Osteocyte (in vitro differentiated cells): ENCODE data around the gene PLK2. TPM values are rescaled to one million over a fixed set of nuclear protein-coding genes. Genes with fewer than 3 reads are reported as not detected.

Experiments
- DNase-seq: peaks from one replicate; pipeline ENCODE4 v3.0.0; 2021; ENCODE audit warnings: mixed read lengths; ENCODE audit not compliant: unreplicated experiment; ENCODE audit errors: extremely low spot score
- H3K27ac Mint-ChIP-seq: one replicate; pipeline ENCODE4 v1.8.0; 2021; ENCODE audit warnings: mild to moderate bottlenecking, mixed read lengths; ENCODE audit not compliant: unreplicated experiment
- H3K27me3 Mint-ChIP-seq: one replicate; pipeline ENCODE4 v1.8.0; 2021; ENCODE audit warnings: mixed read lengths; ENCODE audit not compliant: unreplicated experiment
- H3K36me3 Mint-ChIP-seq: one replicate; pipeline ENCODE4 v1.8.0; 2021; ENCODE audit warnings: mixed read lengths; ENCODE audit not compliant: unreplicated experiment
- H3K4me1 Mint-ChIP-seq: one replicate; pipeline ENCODE4 v1.8.0; 2021; ENCODE audit warnings: mixed read lengths; ENCODE audit not compliant: unreplicated experiment
- H3K4me3 Mint-ChIP-seq: one replicate; pipeline ENCODE4 v1.8.0; 2021; ENCODE audit warnings: mild to moderate bottlenecking, moderate library complexity, mixed read lengths; ENCODE audit not compliant: unreplicated experiment
- H3K9me3 Mint-ChIP-seq: one replicate; pipeline ENCODE4 v1.8.0; 2021; ENCODE audit warnings: mixed read lengths; ENCODE audit not compliant: unreplicated experiment
- CTCF ChIP-seq: fragments of 200-600 bp; sonication (generic); IDR thresholded peaks from 2 replicates; pipeline ENCODE4 v1.5.0; 2021; ENCODE audit warnings: antibody characterized with exemption, mild to moderate bottlenecking, moderate library complexity
- total RNA-seq: library from RNA; stranded (reverse); gene quantifications from 2 replicates; pipeline ENCODE4 v1.2.1, GENCODE V29; 2021

PLK2 gene
- total RNA-seq, 1 donor from 2014 or later, result 73.3 TPM

GRCh38 chr5:58457050-58457449 is 2.8 kb downstream of the PLK2 start:
- H3K9me3 Mint-ChIP-seq, result no peaks in the 10 kb centered on the region
- H3K36me3 Mint-ChIP-seq, result peaks cover 60% of the 10 kb centered on the region
- peaks cover 64% of the 10 kb centered on the region for H3K4me1 Mint-ChIP-seq
- DNase-seq, result no peak
- no peak overlapping the region for H3K27ac Mint-ChIP-seq
- H3K27me3 Mint-ChIP-seq, result no peaks in the 10 kb centered on the region
- TF ChIP-seq CTCF, result no peak
- H3K4me3 Mint-ChIP-seq, result peak overlapping the region; percentile 88

GRCh38 chr5:58456486-58456885 is 3.4 kb downstream of the PLK2 start:
- no peak overlapping the region for H3K4me3 Mint-ChIP-seq
- peaks cover 64% of the 10 kb centered on the region for H3K36me3 Mint-ChIP-seq
- H3K9me3 Mint-ChIP-seq, result no peaks in the 10 kb centered on the region
- no peaks in the 10 kb centered on the region for H3K27me3 Mint-ChIP-seq
- no peak for TF ChIP-seq CTCF
- no peak for DNase-seq
- H3K27ac Mint-ChIP-seq, result no peak overlapping the region
- peaks cover 64% of the 10 kb centered on the region for H3K4me1 Mint-ChIP-seq

- peaks cover 64% of the 10 kb centered on the region for H3K36me3 Mint-ChIP-seq
- H3K4me1 Mint-ChIP-seq, result peaks cover 66% of the 10 kb centered on the region
- H3K9me3 Mint-ChIP-seq, result no peaks in the 10 kb centered on the region
- DNase-seq, result no peak
- H3K4me3 Mint-ChIP-seq, result no peak overlapping the region
- no peak overlapping the region for H3K27ac Mint-ChIP-seq
- H3K27me3 Mint-ChIP-seq, result no peaks in the 10 kb centered on the region
- TF ChIP-seq CTCF, result no peak
These were observed 3.9 kb downstream of the PLK2 start for GRCh38 chr5:58456026-58456425.

- no peak for TF ChIP-seq CTCF
- peaks cover 68% of the 10 kb centered on the region for H3K4me1 Mint-ChIP-seq
- no peak for DNase-seq
- no peaks in the 10 kb centered on the region for H3K9me3 Mint-ChIP-seq
- no peaks in the 10 kb centered on the region for H3K27me3 Mint-ChIP-seq
- H3K4me3 Mint-ChIP-seq, result no peak overlapping the region
- H3K27ac Mint-ChIP-seq, result no peak overlapping the region
- H3K36me3 Mint-ChIP-seq, result peaks cover 66% of the 10 kb centered on the region
These were observed 4.4 kb downstream of the PLK2 start for GRCh38 chr5:58455480-58455879.

GRCh38 chr5:58455066-58455465 is 4.8 kb downstream of the PLK2 start:
- H3K4me1 Mint-ChIP-seq, result peaks cover 68% of the 10 kb centered on the region
- H3K27ac Mint-ChIP-seq, result no peak overlapping the region
- peaks cover 66% of the 10 kb centered on the region for H3K36me3 Mint-ChIP-seq
- no peaks in the 10 kb centered on the region for H3K9me3 Mint-ChIP-seq
- no peak for DNase-seq
- no peak overlapping the region for H3K4me3 Mint-ChIP-seq
- TF ChIP-seq CTCF, result no peak
- no peaks in the 10 kb centered on the region for H3K27me3 Mint-ChIP-seq
